ENCODE measurements around the gene ADISSP. TPM values are rescaled to one million over a fixed set of nuclear protein-coding genes. Genes with fewer than 3 reads are reported as not detected.

ADISSP gene
- total RNA-seq, result 26.8 and 34.8 TPM in 2 replicates

DNA sequence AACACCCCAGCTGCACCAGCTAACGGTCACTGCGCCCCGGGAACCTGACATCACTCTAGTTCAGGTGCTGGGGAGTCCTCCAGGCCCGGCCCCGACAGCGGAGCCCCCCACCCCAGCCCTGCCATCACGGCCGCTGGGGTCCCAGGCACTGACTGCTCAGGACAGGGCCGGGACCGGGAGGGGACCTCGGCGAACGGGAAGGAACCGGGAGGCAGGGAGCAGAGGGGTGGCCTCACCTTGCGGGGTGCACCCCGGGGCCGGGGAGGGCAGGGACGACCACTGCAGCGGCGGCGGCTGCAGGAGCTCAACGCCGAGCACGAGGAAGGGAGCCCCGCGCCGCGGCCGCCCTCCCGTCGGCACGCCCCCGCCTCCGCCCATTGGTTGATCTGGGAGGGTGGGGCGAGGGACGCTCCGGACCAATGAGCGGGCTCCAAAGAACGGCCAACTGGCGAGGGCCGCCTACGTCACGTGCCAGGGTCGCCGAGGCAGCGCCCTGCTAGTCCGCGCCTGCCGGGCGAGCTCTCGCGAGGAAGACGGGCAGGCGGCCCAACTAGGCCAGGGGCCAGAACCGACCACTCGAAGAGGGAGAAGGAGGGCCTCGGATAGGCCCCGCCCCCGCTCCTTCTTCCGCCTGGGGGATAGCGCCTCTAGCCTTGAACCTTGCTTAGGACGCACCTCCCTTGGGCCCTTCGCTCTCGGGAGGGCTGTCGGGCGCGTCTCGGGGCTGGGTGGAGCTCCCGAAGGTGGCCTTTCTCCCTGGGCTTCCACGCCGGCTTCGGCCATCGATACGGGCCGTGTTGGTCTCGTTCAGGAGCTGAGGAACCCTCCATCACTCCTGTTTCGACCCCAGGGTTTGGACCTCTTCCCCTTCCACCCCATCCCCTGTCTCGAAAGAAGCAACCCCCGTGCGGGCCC is at the start of gene ADISSP:
TSS of gene ADISSP (minus strand) at position 327 of the 915 bp plus-strand sequence. CDS start 7,653 bp downstream, outside the sequence.
- H3K4me3 ChIP-seq (ENCODE audit: low read depth, low read length), result peak within 1 kb of the TSS; percentile 85
- TF ChIP-seq, protein P1, sequence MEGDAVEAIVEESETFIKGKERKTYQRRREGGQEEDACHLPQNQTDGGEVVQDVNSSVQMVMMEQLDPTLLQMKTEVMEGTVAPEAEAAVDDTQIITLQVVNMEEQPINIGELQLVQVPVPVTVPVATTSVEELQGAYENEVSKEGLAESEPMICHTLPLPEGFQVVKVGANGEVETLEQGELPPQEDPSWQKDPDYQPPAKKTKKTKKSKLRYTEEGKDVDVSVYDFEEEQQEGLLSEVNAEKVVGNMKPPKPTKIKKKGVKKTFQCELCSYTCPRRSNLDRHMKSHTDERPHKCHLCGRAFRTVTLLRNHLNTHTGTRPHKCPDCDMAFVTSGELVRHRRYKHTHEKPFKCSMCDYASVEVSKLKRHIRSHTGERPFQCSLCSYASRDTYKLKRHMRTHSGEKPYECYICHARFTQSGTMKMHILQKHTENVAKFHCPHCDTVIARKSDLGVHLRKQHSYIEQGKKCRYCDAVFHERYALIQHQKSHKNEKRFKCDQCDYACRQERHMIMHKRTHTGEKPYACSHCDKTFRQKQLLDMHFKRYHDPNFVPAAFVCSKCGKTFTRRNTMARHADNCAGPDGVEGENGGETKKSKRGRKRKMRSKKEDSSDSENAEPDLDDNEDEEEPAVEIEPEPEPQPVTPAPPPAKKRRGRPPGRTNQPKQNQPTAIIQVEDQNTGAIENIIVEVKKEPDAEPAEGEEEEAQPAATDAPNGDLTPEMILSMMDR (IDR thresholded peaks at IDR 0.05; ENCODE audit: insufficient read depth, low read depth, low read length), result peak; percentile 6
- peak; percentile 98 for DNase-seq (ENCODE audit: low read depth)

- TF ChIP-seq, protein P1 (IDR thresholded peaks at IDR 0.05; ENCODE audit: insufficient read depth, low read depth, low read length), result no peak
- no peak overlapping the region for H3K4me3 ChIP-seq (ENCODE audit: low read depth, low read length)
- DNase-seq (ENCODE audit: low read depth), result no peak
Observed at GRCh38 chr20:3815703-3816315, 48.3 kb upstream of the ADISSP start.

GRCh38 chr20:3814928-3815495 is 47.5 kb upstream of the ADISSP start:
- TF ChIP-seq, protein P1 (IDR thresholded peaks at IDR 0.05; ENCODE audit: insufficient read depth, low read depth, low read length), result no peak
- no peak for DNase-seq (ENCODE audit: low read depth)
- H3K4me3 ChIP-seq (ENCODE audit: low read depth, low read length), result no peak overlapping the region

GRCh38 chr20:3813848-3814581 is 46.5 kb upstream of the ADISSP start:
- H3K4me3 ChIP-seq (ENCODE audit: low read depth, low read length), result no peak overlapping the region
- no peak for DNase-seq (ENCODE audit: low read depth)
- TF ChIP-seq, protein P1 (IDR thresholded peaks at IDR 0.05; ENCODE audit: insufficient read depth, low read depth, low read length), result no peak

- no peak for DNase-seq (ENCODE audit: low read depth)
- H3K4me3 ChIP-seq (ENCODE audit: low read depth, low read length), result no peak overlapping the region
- TF ChIP-seq, protein P1 (IDR thresholded peaks at IDR 0.05; ENCODE audit: insufficient read depth, low read depth, low read length), result no peak
Observed at GRCh38 chr20:3812975-3813847, 45.7 kb upstream of the ADISSP start.
